GM20000 (cell line): ENCODE data around the gene SLC25A1.
A peak's percentile ranks its signal among the peaks of the same experiment; 100 is the strongest.

Experiments
- DNase-seq: peaks from one replicate; pipeline ENCODE4 v3.0.0; 2012; ENCODE audit warnings: low spot score
- CTCF ChIP-seq: IDR thresholded peaks from 2 replicates; pipeline ENCODE4 v1.5.1; 2012; ENCODE audit warnings: mild to moderate bottlenecking, control low read depth; ENCODE audit errors: extremely low read depth, missing control alignments

The SLC25A1 gene

DNA sequence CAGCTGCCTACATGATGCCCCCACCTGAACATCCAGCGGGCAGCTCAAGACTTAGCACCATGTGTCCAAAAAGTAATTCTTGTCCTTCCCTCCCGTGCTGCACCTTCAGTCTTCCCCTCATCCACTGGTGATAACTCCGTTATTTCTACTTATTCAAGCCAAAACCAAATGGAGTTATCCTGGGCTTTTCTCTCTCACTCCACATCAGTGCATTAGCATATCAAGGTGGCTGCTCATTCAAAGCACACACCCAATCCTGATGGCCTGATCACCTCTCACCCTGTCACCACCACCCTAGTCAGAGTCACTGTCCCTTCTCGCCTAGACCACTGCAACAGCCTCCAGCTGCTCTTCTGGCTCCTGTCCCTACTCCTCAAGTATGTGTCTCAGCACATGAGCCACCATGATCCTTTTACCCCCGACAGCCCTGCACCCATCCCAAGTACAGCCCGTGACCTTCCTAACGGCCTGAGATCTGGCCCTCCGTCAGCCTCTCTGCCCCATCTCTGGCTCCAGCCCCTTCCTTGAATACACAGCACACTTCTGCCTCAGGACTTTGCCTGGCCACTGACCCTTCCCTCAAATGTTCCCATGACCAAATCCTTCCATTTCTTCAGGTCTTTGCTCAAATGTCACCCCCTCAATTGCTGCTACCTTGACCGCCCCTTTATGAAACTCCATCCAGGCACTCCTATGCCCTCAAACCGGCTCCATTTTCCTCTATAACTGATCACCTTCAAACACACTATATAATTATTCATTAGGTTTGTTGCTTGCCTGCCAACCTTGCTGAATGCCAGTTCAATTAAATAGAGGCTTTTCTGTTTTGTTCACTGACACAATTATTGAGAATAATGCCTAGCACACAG lies 19.7 kb upstream of the SLC25A1 start:
- TF ChIP-seq CTCF, result no peak
- no peak for DNase-seq

- TF ChIP-seq CTCF, result no peak
- no peak for DNase-seq
Observed at GRCh38 chr22:19196841-19197612, 18.5 kb upstream of the SLC25A1 start.

DNA sequence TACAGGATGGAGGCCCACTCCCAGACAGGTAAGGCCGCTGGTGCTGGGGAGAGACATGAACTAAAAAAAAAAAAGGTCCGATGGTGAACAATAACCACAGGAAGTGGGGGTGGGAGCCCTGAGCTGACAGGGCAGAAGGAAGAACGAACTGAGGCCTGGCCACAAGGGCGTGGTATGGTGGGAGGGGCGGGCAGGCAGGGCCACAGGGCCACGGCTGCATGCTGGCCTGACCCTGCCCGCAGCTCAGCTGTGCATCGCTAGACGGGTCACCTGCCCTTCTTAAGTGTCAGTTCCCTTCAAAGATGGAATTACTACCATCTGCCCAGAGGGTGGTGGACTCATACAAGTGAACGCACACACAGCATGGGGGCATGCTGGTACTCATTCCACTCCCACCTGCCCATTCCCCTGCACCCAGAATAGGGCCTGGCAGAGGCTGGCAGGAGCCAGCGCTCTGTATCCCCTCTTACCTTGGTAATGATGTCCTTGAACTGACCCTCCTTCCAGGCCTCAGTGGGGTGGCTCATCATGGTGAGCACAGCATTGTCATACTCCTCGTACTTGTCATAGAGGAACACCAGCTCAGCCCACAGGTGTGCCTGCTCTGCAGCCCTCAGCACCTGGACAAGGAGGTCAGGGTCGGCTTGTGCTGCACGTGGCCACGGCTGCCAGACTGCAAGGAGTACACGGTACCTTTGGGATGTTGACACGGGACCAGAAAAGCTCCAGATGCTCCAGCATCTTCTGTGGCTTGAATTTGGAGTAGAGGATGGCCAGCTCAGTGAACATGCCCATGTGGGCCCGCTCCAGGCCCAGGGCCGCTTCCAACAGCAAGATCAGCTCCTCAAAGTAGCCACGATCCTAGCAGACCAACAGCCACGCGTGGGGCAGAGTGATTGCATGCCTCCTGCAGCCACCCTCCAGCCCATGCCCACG lies 17.5 kb upstream of the SLC25A1 start:
- TF ChIP-seq CTCF, result no peak
- peak; percentile 46 for DNase-seq

GRCh38 chr22:19194766-19195536 lies 16.4 kb upstream of the SLC25A1 start:
- TF ChIP-seq CTCF, result no peak

DNA sequence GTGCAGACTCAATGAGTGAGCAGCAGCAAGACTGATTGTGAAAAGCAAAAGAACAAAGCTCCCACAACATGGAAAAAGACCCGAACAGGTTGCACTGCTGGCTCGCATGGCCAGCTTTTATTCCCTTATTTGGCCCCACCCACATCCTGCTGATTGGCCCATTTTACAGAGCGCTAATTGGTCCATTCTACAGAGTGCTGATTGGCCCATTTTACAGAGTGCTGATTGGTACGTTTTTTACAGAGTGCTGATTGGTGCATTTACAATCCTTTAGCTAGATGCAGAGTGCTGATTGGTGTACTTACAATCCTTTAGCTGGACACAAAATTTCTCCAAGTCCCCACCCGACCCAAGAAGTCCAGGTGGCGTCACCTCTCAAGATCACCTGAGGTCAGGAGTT lies 15.3 kb upstream of the SLC25A1 start:
- TF ChIP-seq CTCF, result no peak

More at GRCh38 chr22:19194766-19195536, 16.4 kb upstream of the SLC25A1 start:
- DNase-seq, result no peak

DNA sequence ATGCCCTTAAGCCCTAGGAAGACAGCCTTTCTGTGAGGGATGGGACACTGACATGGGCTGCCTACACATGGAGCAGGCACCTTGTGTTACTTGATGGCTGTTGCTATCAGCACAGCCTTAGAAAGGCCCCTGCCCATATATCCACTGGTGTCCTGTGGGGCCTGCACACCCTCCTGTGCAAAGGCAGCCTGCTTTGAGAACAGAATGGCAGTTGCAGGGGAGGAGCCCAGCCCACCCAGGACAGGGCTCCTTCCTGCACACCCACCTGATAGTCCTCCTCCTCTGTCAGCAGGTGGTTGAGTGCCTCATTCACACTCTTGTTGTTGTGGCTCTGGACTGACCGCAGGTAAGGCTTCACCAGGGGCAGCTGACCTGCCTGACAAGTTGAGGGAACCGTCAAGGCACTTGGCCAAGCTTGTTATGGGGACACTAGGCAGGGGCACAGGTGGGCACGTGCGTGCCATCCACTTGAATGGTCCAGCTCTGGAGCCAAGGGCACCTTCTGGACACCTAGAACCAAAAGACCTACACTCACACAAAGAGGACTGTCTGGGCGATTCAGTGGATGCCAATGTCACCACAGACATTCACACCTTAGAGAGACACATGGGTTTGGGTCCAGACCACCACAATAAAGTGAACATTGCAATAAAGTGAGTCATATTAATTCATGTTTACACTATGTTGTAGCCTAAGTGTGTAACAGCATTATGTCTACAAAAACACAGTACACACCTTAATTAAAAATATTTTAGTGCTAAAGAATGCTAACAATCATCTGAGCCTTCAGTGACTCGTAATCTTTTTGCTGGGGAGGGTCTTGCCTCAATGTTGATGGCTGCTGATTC lies 9.4 kb upstream of the SLC25A1 start:
- no peak for TF ChIP-seq CTCF
- no peak for DNase-seq

More for the DNA sequence above, 15.3 kb upstream of the SLC25A1 start:
- DNase-seq, result no peak
